SK-N-MC (cell line): ENCODE measurements around the gene QRICH2.

Source experiments
- EZH2 ChIP-seq: fragments of 200-600 bp; sonication (generic); IDR thresholded peaks from one replicate; pipeline ENCODE4 v1.6.1; 2017; ENCODE audit warnings: antibody characterized with exemption
- POLR2AphosphoS5 ChIP-seq: IDR thresholded peaks from 2 replicates; pipeline ENCODE4 v1.6.1; 2012; ENCODE audit warnings: mild to moderate bottlenecking, low read depth, low read length, borderline replicate concordance

DNA sequence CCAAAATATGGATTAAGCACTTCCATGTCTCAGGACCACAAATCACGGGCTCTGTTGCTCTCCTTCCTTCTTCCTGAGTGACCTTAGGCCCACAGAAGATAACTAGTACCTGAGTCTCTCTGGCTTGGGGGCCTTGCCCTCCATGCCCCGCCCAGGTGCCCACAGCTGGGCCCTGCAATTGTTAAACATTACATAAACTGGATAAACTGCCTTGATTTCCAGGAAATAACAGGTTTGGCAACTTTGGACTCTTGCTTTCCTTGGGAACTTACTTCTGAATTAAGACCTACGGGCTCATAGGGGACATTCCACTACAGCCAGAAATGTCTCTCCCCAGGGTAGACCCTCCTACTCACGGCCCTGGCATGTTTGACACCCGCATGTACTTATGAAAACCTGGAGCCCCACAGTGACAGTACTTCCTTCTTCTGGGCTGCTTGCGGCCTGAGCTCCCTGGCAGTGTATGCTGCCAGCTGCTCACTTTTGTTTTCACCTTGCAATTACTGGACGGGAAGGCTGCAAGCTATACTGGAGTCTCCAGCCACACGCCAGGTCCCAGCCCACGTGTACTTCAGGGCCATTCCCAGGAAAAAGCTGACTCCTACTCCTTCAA, 45.2 kb downstream of the QRICH2 start:
- no peak for TF ChIP-seq EZH2
- TF ChIP-seq POLR2AphosphoS5, result no peak
